Coronary artery (tissue), 2 donors: ENCODE results near the gene ADGRF5.
A peak's percentile ranks its signal among the peaks of the same experiment; 100 is the strongest.

Experiments
- DNase-seq: peaks from one replicate; pipeline ENCODE4 v3.0.0-alpha.2; 2017; ENCODE audit warnings: low spot score
- H3K27ac ChIP-seq, 2 donors: fragments of 200-600 bp; sonication (generic); one replicate each; pipeline ENCODE4 v1.5.1; 2016 to 2019
- H3K4me3 ChIP-seq: fragments of 200-600 bp; sonication (generic); 2 replicates; pipeline ENCODE4 v1.5.1; 2016; ENCODE audit warnings: mild to moderate bottlenecking, moderate library complexity
- TF ChIP-seq, protein P1 (sequence below): fragments of 200-600 bp; sonication (generic); IDR thresholded peaks from one replicate; pipeline ENCODE4 v1.5.1; 2019; ENCODE audit warnings: antibody characterized with exemption

ADGRF5 gene

GRCh38 chr6:46932526-46933319 lies 11.0 kb upstream of the ADGRF5 start:
- no peak for DNase-seq
- TF ChIP-seq, protein P1, sequence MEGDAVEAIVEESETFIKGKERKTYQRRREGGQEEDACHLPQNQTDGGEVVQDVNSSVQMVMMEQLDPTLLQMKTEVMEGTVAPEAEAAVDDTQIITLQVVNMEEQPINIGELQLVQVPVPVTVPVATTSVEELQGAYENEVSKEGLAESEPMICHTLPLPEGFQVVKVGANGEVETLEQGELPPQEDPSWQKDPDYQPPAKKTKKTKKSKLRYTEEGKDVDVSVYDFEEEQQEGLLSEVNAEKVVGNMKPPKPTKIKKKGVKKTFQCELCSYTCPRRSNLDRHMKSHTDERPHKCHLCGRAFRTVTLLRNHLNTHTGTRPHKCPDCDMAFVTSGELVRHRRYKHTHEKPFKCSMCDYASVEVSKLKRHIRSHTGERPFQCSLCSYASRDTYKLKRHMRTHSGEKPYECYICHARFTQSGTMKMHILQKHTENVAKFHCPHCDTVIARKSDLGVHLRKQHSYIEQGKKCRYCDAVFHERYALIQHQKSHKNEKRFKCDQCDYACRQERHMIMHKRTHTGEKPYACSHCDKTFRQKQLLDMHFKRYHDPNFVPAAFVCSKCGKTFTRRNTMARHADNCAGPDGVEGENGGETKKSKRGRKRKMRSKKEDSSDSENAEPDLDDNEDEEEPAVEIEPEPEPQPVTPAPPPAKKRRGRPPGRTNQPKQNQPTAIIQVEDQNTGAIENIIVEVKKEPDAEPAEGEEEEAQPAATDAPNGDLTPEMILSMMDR = no peak
- Histone ChIP-seq H3K4me3 (no peak overlapping the region), H3K27ac (peak overlapping the region in 1 of 2 donors; percentile 53)

GRCh38 chr6:46931416-46931815 lies 9.7 kb upstream of the ADGRF5 start:
- TF ChIP-seq, protein P1 = no peak
- H3K27ac ChIP-seq = no peak overlapping the region
- H3K4me3 ChIP-seq = no peak overlapping the region
- no peak for DNase-seq

DNA sequence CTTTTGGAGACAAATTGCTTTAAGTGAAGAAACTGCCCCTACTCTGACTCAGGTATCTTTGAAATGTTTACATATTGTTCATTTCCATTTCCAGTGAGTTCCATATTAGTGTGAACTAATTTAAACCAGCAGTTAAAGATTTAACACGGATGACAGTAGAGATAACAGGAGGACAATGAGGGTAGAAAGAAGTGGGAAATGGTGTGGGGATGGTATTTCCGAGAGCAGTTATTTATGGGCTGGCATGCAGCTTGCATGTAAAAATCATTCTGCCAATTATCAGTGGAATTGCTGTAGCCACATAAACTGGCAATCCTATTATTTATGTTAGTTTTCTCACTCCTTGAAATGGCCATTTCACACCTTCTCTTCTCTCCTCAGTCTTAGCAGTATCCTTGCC lies 8.6 kb upstream of the ADGRF5 start:
- TF ChIP-seq, protein P1 = no peak
- Histone ChIP-seq H3K4me3 (no peak overlapping the region), H3K27ac (no peak overlapping the region)
- DNase-seq = no peak

GRCh38 chr6:46927066-46927465 lies 5.3 kb upstream of the ADGRF5 start:
- DNase-seq = no peak
- Histone ChIP-seq H3K27ac (peak overlapping the region in 1 of 2 donors; percentile 74), H3K4me3 (no peak overlapping the region)
- TF ChIP-seq, protein P1 = no peak

GRCh38 chr6:46926481-46926880 lies 4.7 kb upstream of the ADGRF5 start:
- Histone ChIP-seq H3K27ac (peak overlapping the region in 1 of 2 donors; percentile 74), H3K4me3 (no peak overlapping the region)
- DNase-seq = no peak
- TF ChIP-seq, protein P1 = no peak

- DNase-seq = peak; percentile 80
- TF ChIP-seq, protein P1 = no peak
- Histone ChIP-seq H3K4me3 (no peak overlapping the region), H3K27ac (peak overlapping the region in 1 of 2 donors; percentile 74)
Observed at GRCh38 chr6:46925563-46926253, 4.0 kb upstream of the ADGRF5 start.

GRCh38 chr6:46923476-46923875 lies 1.7 kb upstream of the ADGRF5 start:
- H3K4me3 ChIP-seq = no peak overlapping the region

More at GRCh38 chr6:46923476-46923875, 1.7 kb upstream of the ADGRF5 start:
- no peak for DNase-seq
- H3K27ac ChIP-seq = peak overlapping the region in 1 of 2 donors; percentile 32
- TF ChIP-seq, protein P1 = no peak
